Measurements from ENCODE around the gene RPS2.

Gene RPS2

DNA sequence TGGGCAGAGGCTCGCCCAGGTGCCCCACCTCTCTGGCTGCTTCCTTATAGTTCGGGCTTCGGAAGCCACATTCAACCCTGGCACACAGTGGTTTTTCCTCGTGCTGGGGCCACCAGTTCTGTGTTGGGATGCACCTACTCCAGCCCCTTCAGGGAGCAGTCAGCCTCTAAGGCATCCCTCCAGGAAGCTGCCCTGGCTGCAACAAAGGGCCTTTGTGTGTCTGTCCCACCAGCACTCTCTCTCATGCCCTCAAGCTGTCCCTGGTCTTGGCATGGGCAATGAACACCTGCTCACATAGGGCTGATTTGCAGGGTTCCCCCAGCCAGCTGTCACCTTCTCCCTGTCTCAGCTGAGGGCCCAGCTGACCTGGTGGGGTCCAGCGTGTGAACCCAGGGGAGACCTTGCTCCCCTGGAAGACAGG, 17.4 kb upstream of the RPS2 start:
- H3K36me3 ChIP-seq (ENCODE audit: control insufficient read depth, insufficient read depth, low read length): peaks cover 35% of the 10 kb centered on the region
- no peak overlapping the region for H3K4me3 ChIP-seq (ENCODE audit: insufficient read depth, low read depth, low read length, poor library complexity, severe bottlenecking)
- H3K27me3 ChIP-seq (replicated peaks; ENCODE audit: control insufficient read depth, insufficient read depth, low read length, poor library complexity, severe bottlenecking): peaks cover 16% of the 10 kb centered on the region
- no peak overlapping the region for H3K27ac ChIP-seq (ENCODE audit: insufficient read depth, low read length, poor library complexity, severe bottlenecking)
- H3K9me3 ChIP-seq (ENCODE audit: control insufficient read depth, low read length): no peaks in the 10 kb centered on the region
- DNase-seq: no peak
- peaks cover 21% of the 10 kb centered on the region for H3K4me1 ChIP-seq (ENCODE audit: control insufficient read depth, insufficient read depth, low read length, poor library complexity, severe bottlenecking)

DNA sequence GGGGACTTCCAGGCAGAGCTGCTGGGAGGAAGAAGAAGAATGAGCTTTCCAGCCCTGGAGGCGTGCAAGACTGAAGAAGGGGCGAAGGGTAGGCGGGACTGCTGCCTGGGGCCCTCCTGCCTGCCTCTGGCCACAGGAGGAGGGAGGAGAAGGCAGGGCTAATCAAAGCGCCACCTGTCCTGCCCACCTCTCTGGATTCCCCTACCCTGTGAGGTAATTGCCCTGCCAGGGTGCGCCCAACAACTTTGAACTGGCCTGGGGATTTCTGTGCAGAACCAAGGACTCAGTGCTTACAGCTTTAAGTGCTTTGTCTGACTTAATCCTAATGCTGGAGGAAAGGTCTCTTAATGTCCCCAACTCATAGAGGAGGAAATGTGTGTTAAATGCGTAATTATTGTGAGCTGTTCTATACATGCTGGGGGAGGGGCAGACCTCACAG, 16.8 kb upstream of the RPS2 start, which contains the start of gene NOXO1:
Gene NOXO1, minus strand, starts transcription at position 72 of the 439 bp plus-strand sequence. CDS start 290 bp downstream, outside the sequence.
- Histone ChIP-seq H3K4me3 (ENCODE audit: insufficient read depth, low read depth, low read length, poor library complexity, severe bottlenecking) (no peak within 1 kb of the TSS), H3K27ac (ENCODE audit: insufficient read depth, low read length, poor library complexity, severe bottlenecking) (no peak within 1 kb of the TSS)
- DNase-seq: no peak

GRCh38 chr16:1980770-1981087, 16.1 kb upstream of the RPS2 start:
- peaks cover 36% of the 10 kb centered on the region for H3K36me3 ChIP-seq (ENCODE audit: control insufficient read depth, insufficient read depth, low read length)
- no peak overlapping the region for H3K27ac ChIP-seq (ENCODE audit: insufficient read depth, low read length, poor library complexity, severe bottlenecking)
- H3K4me1 ChIP-seq (ENCODE audit: control insufficient read depth, insufficient read depth, low read length, poor library complexity, severe bottlenecking): peaks cover 21% of the 10 kb centered on the region
- no peaks in the 10 kb centered on the region for H3K9me3 ChIP-seq (ENCODE audit: control insufficient read depth, low read length)
- DNase-seq: no peak
- H3K4me3 ChIP-seq (ENCODE audit: insufficient read depth, low read depth, low read length, poor library complexity, severe bottlenecking): no peak overlapping the region
- H3K27me3 ChIP-seq (replicated peaks; ENCODE audit: control insufficient read depth, insufficient read depth, low read length, poor library complexity, severe bottlenecking): peaks cover 16% of the 10 kb centered on the region

More for the DNA sequence above, 16.8 kb upstream of the RPS2 start, which contains the start of gene NOXO1:
- Histone ChIP-seq H3K9me3 (ENCODE audit: control insufficient read depth, low read length) (no peaks in the 10 kb centered on the region), H3K27me3 (replicated peaks; ENCODE audit: control insufficient read depth, insufficient read depth, low read length, poor library complexity, severe bottlenecking) (peaks cover 16% of the 10 kb centered on the region), H3K4me1 (ENCODE audit: control insufficient read depth, insufficient read depth, low read length, poor library complexity, severe bottlenecking) (peaks cover 21% of the 10 kb centered on the region), H3K36me3 (ENCODE audit: control insufficient read depth, insufficient read depth, low read length) (peaks cover 36% of the 10 kb centered on the region)

- no peak for DNase-seq
- Histone ChIP-seq H3K4me1 (ENCODE audit: control insufficient read depth, insufficient read depth, low read length, poor library complexity, severe bottlenecking) (peaks cover 20% of the 10 kb centered on the region), H3K27me3 (replicated peaks; ENCODE audit: control insufficient read depth, insufficient read depth, low read length, poor library complexity, severe bottlenecking) (peaks cover 16% of the 10 kb centered on the region), H3K4me3 (ENCODE audit: insufficient read depth, low read depth, low read length, poor library complexity, severe bottlenecking) (no peak overlapping the region), H3K9me3 (ENCODE audit: control insufficient read depth, low read length) (no peaks in the 10 kb centered on the region), H3K36me3 (ENCODE audit: control insufficient read depth, insufficient read depth, low read length) (peaks cover 36% of the 10 kb centered on the region), H3K27ac (ENCODE audit: insufficient read depth, low read length, poor library complexity, severe bottlenecking) (no peak overlapping the region)
Measured at GRCh38 chr16:1980030-1980769, 15.6 kb upstream of the RPS2 start.

GRCh38 chr16:1979271-1980029, 14.8 kb upstream of the RPS2 start:
- peaks cover 16% of the 10 kb centered on the region for H3K27me3 ChIP-seq (replicated peaks; ENCODE audit: control insufficient read depth, insufficient read depth, low read length, poor library complexity, severe bottlenecking)
- peaks cover 44% of the 10 kb centered on the region for H3K36me3 ChIP-seq (ENCODE audit: control insufficient read depth, insufficient read depth, low read length)
- no peak for DNase-seq
- H3K4me1 ChIP-seq (ENCODE audit: control insufficient read depth, insufficient read depth, low read length, poor library complexity, severe bottlenecking): peaks cover 13% of the 10 kb centered on the region
- no peak overlapping the region for H3K27ac ChIP-seq (ENCODE audit: insufficient read depth, low read length, poor library complexity, severe bottlenecking)
- H3K9me3 ChIP-seq (ENCODE audit: control insufficient read depth, low read length): no peaks in the 10 kb centered on the region
- no peak overlapping the region for H3K4me3 ChIP-seq (ENCODE audit: insufficient read depth, low read depth, low read length, poor library complexity, severe bottlenecking)

- H3K4me1 ChIP-seq (ENCODE audit: control insufficient read depth, insufficient read depth, low read length, poor library complexity, severe bottlenecking): peaks cover 11% of the 10 kb centered on the region
- no peaks in the 10 kb centered on the region for H3K9me3 ChIP-seq (ENCODE audit: control insufficient read depth, low read length)
- no peak overlapping the region for H3K27ac ChIP-seq (ENCODE audit: insufficient read depth, low read length, poor library complexity, severe bottlenecking)
- peaks cover 16% of the 10 kb centered on the region for H3K27me3 ChIP-seq (replicated peaks; ENCODE audit: control insufficient read depth, insufficient read depth, low read length, poor library complexity, severe bottlenecking)
- H3K4me3 ChIP-seq (ENCODE audit: insufficient read depth, low read depth, low read length, poor library complexity, severe bottlenecking): no peak overlapping the region
- no peak for DNase-seq
- H3K36me3 ChIP-seq (ENCODE audit: control insufficient read depth, insufficient read depth, low read length): peaks cover 48% of the 10 kb centered on the region
Measured at GRCh38 chr16:1978476-1979120, 14.0 kb upstream of the RPS2 start.

DNA sequence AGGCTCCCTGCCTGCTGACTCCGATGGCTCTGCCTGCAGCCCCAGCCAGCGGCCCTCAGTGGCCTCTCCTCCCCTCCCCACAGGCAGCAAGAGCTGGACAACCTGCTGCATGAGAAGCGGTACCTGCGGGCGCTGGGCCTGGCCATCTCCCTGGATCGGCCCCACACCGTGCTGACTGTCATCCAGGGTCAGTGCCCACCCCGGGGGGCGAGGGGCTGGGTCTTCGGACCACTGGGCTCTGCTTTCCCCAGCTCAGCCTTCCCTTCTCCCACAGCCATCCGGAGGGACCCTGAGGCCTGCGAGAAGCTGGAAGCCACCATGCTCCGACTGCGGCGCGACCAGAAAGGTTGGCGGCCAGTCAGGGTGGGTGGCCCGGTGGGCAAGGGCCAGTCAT, 13.2 kb upstream of the RPS2 start:
- Histone ChIP-seq H3K36me3 (ENCODE audit: control insufficient read depth, insufficient read depth, low read length) (peaks cover 48% of the 10 kb centered on the region), H3K4me1 (ENCODE audit: control insufficient read depth, insufficient read depth, low read length, poor library complexity, severe bottlenecking) (peaks cover 6% of the 10 kb centered on the region), H3K27me3 (replicated peaks; ENCODE audit: control insufficient read depth, insufficient read depth, low read length, poor library complexity, severe bottlenecking) (peaks cover 16% of the 10 kb centered on the region), H3K27ac (ENCODE audit: insufficient read depth, low read length, poor library complexity, severe bottlenecking) (no peak overlapping the region), H3K4me3 (ENCODE audit: insufficient read depth, low read depth, low read length, poor library complexity, severe bottlenecking) (no peak overlapping the region), H3K9me3 (ENCODE audit: control insufficient read depth, low read length) (no peaks in the 10 kb centered on the region)
- no peak for DNase-seq

- H3K4me3 ChIP-seq (ENCODE audit: insufficient read depth, low read depth, low read length, poor library complexity, severe bottlenecking): no peak overlapping the region
- peaks cover 16% of the 10 kb centered on the region for H3K27me3 ChIP-seq (replicated peaks; ENCODE audit: control insufficient read depth, insufficient read depth, low read length, poor library complexity, severe bottlenecking)
- H3K9me3 ChIP-seq (ENCODE audit: control insufficient read depth, low read length): no peaks in the 10 kb centered on the region
- H3K4me1 ChIP-seq (ENCODE audit: control insufficient read depth, insufficient read depth, low read length, poor library complexity, severe bottlenecking): peaks cover 12% of the 10 kb centered on the region
- no peak overlapping the region for H3K27ac ChIP-seq (ENCODE audit: insufficient read depth, low read length, poor library complexity, severe bottlenecking)
- peaks cover 48% of the 10 kb centered on the region for H3K36me3 ChIP-seq (ENCODE audit: control insufficient read depth, insufficient read depth, low read length)
- no peak for DNase-seq
Measured at GRCh38 chr16:1976951-1977874, 12.6 kb upstream of the RPS2 start.

- Histone ChIP-seq H3K4me3 (ENCODE audit: insufficient read depth, low read depth, low read length, poor library complexity, severe bottlenecking) (no peak overlapping the region), H3K27ac (ENCODE audit: insufficient read depth, low read length, poor library complexity, severe bottlenecking) (no peak overlapping the region), H3K36me3 (ENCODE audit: control insufficient read depth, insufficient read depth, low read length) (peaks cover 48% of the 10 kb centered on the region), H3K4me1 (ENCODE audit: control insufficient read depth, insufficient read depth, low read length, poor library complexity, severe bottlenecking) (peaks cover 17% of the 10 kb centered on the region), H3K9me3 (ENCODE audit: control insufficient read depth, low read length) (no peaks in the 10 kb centered on the region), H3K27me3 (replicated peaks; ENCODE audit: control insufficient read depth, insufficient read depth, low read length, poor library complexity, severe bottlenecking) (peaks cover 8% of the 10 kb centered on the region)
- no peak for DNase-seq
Measured at GRCh38 chr16:1976216-1976520, 11.5 kb upstream of the RPS2 start.

All from effector memory CD4-positive, alpha-beta T cell (primary cell).